Stimulated activated naive CD8-positive, alpha-beta T cell treated with anti-CD3 and anti-CD28 coated beads, Interleukin-15, Interleukin-2, amounts not matched to agents 100 U/mL and 50 U/mL, for 24 hours (primary cell): Measurements from ENCODE around the gene SNAPC3.

ENCODE experiments used
- ATAC-seq: fragments of 150-1000 bp; cut with Tn5 transposase; one replicate; pipeline ENCODE4 v1.10.0; 2021
- DNase-seq: peaks from one replicate; pipeline ENCODE4 v3.0.0; 2021

Gene SNAPC3

DNA sequence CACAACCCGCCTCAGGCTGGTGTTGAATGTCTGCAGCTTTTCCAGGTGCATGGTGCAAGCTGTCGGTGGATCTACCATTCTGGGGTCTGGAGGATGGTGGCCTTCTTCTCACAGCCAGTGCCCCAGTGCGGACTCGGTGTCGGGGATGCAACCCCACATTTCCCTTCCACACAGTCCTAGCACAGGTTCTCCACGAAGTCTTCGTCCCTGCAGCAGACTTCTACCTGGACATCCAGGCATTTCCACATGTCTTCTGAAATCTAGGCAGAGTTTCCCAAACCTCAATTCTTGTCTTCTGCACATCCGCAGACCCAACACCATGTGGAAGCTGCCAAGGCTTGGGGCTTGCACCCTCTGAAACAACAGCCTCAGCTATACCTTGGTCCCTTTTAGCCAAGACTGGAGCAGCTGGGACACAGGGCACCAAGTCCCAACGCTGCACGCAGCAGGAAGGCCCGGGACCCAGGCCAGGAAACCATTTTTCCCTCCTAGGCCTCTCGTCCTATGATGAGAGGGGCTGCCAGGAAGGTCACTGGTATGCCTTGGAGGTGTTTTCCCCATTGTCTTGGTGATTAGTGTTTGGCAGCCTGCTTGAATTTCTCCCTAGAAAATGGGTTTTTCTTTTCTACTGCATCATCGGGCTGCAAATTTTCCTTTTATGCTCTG lies 69.9 kb downstream of the SNAPC3 start:
- ATAC-seq, result no peak
- no peak for DNase-seq

DNA sequence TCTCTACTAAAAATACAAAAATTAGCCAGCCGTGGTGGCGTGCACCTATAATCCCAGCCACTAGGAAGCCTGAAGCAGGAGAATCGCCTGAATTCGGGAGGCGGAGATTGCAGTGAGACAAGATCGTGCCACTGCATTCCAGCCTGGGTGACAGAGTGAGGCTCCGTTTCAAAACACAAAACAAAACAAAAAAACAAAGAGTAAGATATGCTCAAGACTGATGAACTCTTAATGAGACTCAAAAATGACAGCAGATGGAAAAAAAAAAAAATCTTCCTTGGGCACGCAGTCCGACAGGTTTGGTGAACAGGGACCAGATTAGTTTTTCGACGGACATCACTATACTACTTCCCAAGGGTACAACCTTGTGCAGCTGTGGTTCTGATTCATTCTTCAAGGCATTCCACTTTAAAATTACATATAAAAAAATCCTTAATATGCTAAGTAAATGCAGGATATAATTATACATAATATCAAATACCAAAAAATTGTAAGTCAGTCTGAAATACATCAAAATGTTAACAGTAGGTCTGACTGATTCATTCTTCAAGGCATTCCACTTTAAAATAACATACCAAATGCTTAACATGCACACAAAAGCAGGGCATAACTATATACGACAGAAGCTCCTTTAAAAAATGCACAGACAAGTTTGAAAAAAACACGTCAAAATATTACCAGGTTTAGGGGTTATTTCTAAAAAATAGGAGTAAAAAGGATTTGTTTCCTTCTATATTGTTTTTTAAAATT lies 75.7 kb downstream of the SNAPC3 start:
- ATAC-seq (no peak), DNase-seq (no peak)

DNA sequence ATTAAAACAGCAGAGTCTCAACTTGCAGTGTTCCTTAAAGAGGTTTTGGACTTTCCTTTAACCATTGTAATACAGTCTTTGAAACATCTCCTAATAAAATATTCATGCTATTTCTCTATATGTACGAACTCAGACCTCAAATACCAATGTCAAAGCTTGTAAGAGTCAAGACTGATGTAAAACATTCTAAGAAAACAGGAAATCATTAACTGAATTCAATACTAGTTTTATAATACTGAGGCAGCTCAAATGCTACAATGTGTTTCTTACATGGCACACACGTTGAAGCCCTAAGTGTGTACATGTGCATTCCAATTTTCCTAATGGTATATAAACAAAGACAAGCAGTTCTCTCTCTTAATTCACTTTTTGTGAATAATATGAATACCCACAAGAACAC lies 76.5 kb downstream of the SNAPC3 start:
- ATAC-seq (no peak), DNase-seq (no peak)

DNA sequence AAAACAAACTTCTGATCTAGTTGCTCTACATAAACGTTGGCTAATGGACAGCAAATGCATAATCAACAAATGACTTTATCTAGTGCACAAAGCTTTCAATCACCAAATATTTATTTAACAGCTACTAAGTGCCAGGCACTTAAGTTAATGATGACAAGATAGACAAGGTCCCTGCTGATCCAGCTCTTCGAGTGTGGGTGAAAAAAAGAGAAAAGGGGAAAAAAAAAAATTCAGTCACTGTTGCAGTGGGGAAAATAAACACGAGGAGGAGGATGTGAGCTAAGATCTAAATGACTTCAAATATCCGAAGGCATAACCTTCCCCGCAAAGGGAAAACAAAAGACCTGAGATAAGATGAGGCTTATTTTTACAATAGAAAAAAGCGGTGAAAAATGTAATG lies 78.5 kb downstream of the SNAPC3 start:
- ATAC-seq (no peak), DNase-seq (no peak)

DNA sequence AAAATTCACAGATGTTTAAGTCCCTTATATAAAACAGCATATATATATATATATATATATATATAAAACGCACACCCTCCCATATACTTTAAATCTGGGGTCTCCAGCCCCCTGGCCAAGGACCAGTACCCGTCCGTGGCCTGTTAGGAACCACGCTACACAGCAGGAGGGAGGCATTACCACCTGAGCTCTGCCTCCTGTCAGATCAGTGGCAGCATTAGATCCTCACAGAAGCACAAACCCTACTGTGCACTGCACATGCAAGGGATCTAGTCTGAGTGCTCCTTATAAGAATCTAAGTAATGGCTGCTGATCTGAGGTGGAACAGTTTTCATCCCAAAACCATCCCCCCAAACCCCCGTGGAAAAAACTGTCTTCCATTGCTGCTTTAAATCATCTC lies 79.1 kb downstream of the SNAPC3 start:
- ATAC-seq, result no peak
- DNase-seq, result no peak

DNA sequence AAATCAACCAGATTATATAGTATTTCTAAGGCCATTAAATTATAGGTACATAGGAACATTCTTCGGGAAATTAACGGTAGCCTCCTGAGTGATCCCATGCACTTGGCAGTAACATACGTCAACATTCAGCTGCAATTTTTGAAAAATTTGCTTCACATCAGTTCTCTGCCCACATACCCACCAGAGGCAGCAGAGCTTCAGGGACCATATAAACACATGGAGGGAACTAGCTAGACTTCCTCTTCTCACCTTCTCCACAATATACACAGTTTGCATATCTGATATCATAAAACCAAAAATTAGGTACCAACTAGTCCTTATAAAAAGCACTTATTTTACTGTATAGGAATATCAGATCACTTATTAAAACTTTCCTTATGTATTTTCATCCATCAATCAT lies 83.2 kb downstream of the SNAPC3 start:
- DNase-seq (no peak), ATAC-seq (no peak)

DNA sequence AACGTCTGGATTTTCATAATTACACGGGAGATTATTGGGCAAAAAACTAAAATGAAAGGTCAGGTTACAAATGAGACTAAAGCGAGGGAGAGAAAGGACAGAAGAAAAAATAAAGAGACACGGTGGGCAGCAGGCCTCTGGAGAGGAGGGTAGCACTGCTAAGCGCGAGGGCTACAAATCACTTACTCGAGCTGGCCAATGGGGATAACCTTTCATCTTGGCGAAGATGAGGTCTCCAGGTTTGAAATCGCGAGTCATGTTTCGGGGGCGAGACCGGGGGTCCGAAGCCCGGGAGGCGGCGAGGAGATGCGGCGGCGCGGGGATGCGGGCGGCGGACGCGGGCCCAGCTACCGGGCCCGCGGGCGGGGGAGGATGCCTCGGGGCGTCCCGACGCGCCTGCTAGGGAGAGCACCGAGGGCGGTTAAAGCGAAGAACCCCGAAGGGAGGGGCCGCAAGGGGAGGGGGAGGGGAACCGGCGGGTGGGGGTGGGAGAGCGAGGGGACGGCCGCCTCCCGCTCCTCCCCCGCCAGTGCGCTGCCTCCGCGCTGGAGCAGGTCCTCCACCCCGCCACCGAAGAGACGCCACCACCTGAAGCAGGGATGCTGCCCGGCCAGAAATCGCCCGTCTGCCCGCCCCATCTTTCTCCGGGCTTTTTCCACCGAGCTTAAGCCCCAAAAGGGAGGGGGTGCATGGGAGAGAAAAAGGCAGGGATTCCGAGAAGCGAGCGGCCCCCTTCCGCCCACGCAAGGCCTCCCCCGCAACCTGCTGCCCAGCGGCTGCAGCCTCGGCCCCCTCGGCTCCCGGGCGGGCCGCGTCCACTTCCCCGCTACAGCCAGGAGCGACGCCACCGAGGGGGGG lies 87.5 kb downstream of the SNAPC3 start:
- ATAC-seq, result peak; percentile 62

DNA sequence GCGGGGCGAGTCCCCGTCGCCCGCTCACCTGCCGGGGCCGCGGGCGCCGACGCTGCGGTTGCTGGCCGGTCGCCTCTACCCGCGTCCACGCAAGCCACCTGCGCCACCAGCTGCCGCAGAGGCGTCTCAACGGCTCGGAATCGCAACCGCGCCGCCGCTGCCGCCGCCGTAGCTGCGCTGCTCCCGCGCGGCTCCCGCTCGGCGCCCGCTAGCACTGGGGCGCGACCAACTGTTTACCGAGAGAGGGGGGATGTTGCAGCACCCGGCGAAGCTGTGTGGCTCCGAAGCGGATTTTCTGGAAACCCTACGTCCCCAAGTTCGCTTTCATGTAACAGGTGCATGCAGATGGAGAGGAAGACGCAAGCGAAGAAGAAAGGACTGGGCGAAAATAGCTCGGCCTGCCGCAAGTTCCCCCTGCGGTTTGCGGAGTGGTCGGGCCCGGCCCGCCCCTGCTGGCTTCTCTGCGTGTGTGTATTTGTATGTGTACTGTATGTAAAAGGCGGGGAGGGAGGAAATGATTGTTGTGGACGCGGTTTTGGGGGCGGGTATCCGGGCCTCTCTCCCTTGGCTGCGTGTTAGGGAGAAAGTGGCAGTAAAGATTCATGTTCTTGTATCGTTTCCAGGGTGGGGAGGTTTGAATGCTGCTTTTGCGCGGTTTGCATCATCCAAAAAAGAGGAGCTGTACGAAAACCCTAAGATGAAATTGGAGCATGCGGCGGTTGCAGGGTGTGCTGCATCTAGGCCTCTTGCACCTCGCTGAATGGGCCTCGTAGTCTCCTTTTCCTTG lies 88.3 kb downstream of the SNAPC3 start, which contains the start of gene PSIP1:
TSS of gene PSIP1 (minus strand) at position 182 of the 787 bp plus-strand sequence. CDS start 782 bp downstream, outside the sequence.
- DNase-seq, result peak; percentile 85
- peak; percentile 88 for ATAC-seq

More for the DNA sequence above, 87.5 kb downstream of the SNAPC3 start:
- peak; percentile 71 for DNase-seq
